NCI-H128 (cell line): ENCODE data around the gene TMEM61.

Experiments used
- DNase-seq: peaks from one replicate; lab custom pipeline; 2025; ENCODE audit not compliant: unreplicated experiment; lab: John Stamatoyannopoulos, UW

TMEM61 gene

DNA sequence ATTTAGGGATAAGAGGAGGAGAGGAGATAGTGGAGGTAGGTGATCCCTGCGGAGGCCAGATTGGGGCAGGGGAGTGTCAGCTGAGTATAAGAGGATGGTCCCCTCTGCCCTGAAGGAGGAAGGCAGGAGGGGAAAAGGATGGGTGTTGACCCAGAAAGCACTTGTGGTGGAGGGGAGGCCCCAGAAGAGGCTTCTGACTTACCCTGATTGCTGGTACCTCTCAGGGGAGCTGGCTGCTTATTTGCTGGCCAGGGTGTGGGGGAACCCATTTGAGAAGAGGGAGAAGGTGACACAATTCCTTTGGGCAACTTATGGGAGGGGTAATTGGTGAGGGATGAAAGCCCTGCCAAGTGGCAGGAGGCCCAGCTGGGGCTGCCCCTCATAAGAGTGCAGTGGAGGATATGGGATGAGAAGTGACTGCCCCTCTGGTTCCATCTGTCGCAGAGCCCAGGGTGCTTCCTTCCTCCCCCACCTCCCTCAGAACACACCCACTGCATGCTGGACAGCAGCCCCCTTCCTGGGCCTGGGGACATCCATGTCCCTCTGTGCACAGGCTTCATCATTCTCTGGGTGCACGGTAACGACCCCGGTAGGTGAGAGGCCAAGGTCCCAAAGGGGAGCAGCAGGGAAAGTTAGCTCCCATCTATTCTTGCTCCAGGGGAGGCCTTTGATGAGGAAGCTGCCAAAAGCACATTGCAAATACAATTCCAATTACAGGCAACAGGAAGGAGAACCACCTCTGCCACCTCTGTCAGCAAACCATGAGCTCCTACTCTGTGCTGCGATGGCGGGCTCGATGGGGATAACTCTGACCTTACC is 57.5 kb downstream of the TMEM61 start:
- no peak for DNase-seq

DNA sequence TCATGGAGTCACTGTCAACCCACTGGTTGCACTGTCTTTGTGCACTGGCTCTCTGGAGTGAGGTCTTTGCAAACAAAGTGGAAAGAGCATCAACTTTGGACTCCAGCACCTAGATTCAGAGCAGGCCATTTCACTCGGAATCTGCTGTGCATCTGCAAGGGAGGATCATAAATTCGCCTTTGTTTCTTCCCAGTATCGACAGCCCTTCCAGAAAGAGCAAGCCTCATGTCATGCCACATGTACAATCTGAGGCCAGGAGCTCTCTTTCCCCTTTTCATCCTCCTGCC is 58.1 kb downstream of the TMEM61 start:
- DNase-seq, result no peak

DNA sequence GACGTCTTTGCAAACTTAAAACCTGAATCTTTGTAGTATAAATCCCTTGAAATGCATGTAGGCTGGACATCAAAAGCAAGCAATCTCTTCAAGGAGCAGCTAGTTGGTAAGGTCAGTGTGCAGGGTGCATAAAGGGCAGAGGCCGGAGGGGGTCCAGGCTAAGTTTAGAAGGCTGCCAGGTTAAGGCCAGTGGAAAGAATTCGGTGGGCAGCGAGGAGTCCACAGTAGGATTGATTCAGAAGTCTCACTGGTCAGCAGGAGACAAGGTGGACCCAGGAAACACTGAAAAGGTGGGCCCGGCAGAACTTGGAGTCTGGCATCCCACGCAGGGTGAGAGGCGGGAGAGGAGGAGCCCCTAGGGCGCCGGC is 58.5 kb downstream of the TMEM61 start:
- DNase-seq, result no peak

DNA sequence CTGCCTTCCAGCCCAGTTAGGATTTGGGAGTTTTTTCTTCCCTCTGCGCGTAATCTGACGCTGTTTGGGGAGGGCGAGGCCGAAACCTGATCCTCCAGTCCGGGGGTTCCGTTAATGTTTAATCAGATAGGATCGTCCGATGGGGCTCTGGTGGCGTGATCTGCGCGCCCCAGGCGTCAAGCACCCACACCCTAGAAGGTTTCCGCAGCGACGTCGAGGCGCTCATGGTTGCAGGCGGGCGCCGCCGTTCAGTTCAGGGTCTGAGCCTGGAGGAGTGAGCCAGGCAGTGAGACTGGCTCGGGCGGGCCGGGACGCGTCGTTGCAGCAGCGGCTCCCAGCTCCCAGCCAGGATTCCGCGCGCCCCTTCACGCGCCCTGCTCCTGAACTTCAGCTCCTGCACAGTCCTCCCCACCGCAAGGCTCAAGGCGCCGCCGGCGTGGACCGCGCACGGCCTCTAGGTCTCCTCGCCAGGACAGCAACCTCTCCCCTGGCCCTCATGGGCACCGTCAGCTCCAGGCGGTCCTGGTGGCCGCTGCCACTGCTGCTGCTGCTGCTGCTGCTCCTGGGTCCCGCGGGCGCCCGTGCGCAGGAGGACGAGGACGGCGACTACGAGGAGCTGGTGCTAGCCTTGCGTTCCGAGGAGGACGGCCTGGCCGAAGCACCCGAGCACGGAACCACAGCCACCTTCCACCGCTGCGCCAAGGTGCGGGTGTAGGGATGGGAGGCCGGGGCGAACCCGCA is 59.1 kb downstream of the TMEM61 start, which contains the start of gene PCSK9:
PCSK9 (plus strand) TSS at position 207 of the 741 bp plus-strand sequence; CDS start at position 497, 290 bp downstream.
- no peak for DNase-seq

DNA sequence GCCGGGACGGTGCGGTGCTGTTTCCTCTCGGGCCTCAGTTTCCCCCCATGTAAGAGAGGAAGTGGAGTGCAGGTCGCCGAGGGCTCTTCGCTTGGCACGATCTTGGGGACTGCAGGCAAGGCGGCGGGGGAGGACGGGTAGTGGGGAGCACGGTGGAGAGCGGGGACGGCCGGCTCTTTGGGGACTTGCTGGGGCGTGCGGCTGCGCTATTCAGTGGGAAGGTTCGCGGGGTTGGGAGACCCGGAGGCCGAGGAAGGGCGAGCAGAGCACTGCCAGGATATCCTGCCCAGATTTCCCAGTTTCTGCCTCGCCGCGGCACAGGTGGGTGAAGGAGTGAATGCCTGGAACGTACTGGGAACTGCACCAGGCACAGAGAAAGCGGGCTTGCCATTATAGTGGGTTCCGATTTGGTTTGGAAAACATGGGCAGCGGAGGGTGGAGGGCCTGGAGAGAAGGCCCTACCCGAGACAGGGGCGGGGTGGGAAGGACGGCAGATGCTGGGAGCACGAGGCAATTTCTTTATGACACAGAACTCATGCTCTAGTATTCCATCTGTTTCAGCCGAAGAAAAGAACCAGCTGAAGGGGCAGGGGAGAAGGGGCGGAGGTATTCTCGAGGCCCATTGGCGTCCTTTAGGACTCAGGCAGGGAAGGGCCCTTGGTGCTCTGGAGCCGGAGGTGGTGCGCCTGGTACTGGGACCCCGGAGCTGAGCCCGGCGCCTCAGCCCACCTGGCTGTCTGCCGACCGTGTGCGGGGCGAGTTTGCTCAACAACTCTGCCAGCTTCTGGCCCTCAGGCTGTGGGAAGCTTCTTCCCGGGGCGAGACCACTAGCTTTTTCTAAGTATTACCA is 59.9 kb downstream of the TMEM61 start:
- DNase-seq, result no peak

DNA sequence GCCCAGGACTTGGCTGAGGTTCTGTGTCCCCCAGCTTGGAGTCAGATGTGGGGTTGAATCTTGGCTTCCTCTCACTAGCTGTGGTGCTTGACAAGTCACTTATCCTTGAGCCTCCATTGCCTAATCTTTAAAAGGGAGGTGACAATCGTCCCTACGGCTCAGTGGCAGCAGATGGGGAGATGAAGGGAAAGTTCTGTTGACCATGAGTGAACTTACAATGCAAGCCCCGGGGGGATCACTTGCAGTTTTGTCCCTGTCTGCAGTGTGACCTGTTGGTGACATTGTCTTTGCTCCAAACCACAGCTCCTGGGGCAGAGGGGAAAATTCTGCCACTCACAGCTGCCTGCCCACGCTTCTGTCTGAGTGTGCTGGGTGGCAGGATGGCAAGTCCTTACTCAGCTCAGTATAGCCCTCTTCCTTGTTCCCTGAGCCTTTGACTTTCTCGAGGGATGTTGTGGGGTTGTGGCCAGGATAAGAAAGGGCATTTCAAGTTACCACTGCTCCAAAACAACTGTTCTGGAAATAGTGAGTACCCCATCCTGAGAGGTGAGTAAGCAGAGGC is 60.6 kb downstream of the TMEM61 start:
- DNase-seq, result no peak

GRCh38 chr1:55041613-55042012 is 61.2 kb downstream of the TMEM61 start:
- DNase-seq, result no peak
